Measurements from ENCODE around the gene DCC.
A peak's percentile ranks its signal among the peaks of the same experiment; 100 is the strongest.

DCC gene

GRCh38 chr18:53219853-53220252 lies 879.9 kb downstream of the DCC start:
- no peaks in the 10 kb centered on the region for H3K9me3 ChIP-seq (ENCODE audit: insufficient read depth, low read depth, low read length)
- H3K9ac ChIP-seq (ENCODE audit: low read depth, low read length) = no peak overlapping the region
- no peak overlapping the region for H3K27ac ChIP-seq (ENCODE audit: low read depth, low read length)
- H3K36me3 ChIP-seq (ENCODE audit: insufficient read depth, low read length) = no peaks in the 10 kb centered on the region
- no peak overlapping the region for H3K4me3 ChIP-seq (ENCODE audit: low read length)
- no peaks in the 10 kb centered on the region for H3K4me1 ChIP-seq (ENCODE audit: insufficient read depth, low read length)
- no peaks in the 10 kb centered on the region for H3K27me3 ChIP-seq (ENCODE audit: insufficient read depth, low read length)

- 93% methylated on average over 6 of the region's 6 CpGs for whole genome bisulfite sequencing
- Histone ChIP-seq H3K9me3 (ENCODE audit: insufficient read depth, low read depth, low read length) (0 out of 2 replicates have a peak, but pooled peaks cover 3% of the 10 kb centered on the region), H3K4me1 (ENCODE audit: insufficient read depth, low read length) (no peaks in the 10 kb centered on the region), H3K9ac (ENCODE audit: low read depth, low read length) (no peak overlapping the region), H3K27me3 (ENCODE audit: insufficient read depth, low read length) (no peaks in the 10 kb centered on the region), H3K27ac (ENCODE audit: low read depth, low read length) (no peak overlapping the region), H3K36me3 (ENCODE audit: insufficient read depth, low read length) (no peaks in the 10 kb centered on the region), H3K4me3 (ENCODE audit: low read length) (no peak overlapping the region)
Measured at GRCh38 chr18:53224128-53224778, 884.3 kb downstream of the DCC start.

DNA sequence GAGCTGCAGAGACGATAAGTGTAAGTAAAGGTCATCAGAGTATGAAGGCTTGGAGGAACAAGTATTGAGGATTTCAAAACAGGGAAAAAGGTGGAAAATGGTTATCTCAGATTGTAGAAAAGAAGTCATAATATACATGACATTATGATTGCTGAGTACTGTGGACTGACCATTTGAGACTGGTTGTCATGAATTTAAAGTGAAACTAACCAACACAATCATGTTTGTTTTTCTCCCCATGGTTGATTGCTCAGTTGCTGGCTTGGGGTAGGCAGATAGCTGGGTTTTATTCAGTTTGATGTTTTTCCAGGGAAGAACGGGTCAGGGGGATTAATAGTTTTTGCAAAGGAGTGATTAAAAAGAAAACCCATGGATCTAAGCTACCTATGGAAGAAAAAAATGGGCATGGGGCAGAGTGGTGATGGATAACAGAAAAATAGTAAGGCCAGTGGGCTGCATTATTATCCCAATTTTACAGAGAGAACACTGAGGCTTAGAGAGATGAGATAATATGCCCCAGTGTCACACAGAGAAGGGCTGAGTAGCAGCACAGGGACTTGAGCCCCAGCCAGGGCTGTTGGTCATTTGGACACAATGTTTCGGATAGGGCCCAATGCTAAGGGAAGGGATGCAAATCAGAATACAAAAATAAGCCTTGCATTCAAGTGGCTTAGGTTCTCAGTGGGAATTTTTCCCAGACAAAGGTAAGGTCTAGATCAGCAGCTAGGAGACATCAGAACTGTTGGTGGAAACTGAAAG lies 885.7 kb downstream of the DCC start:
- no peaks in the 10 kb centered on the region for H3K4me1 ChIP-seq (ENCODE audit: insufficient read depth, low read length)
- WGBS = 88% methylated on average over 3 of the region's 3 CpGs
- no peaks in the 10 kb centered on the region for H3K27me3 ChIP-seq (ENCODE audit: insufficient read depth, low read length)
- H3K4me3 ChIP-seq (ENCODE audit: low read length) = no peak overlapping the region
- 0 out of 2 replicates have a peak, but pooled peaks cover 3% of the 10 kb centered on the region for H3K9me3 ChIP-seq (ENCODE audit: insufficient read depth, low read depth, low read length)
- no peaks in the 10 kb centered on the region for H3K36me3 ChIP-seq (ENCODE audit: insufficient read depth, low read length)
- no peak overlapping the region for H3K9ac ChIP-seq (ENCODE audit: low read depth, low read length)
- H3K27ac ChIP-seq (ENCODE audit: low read depth, low read length) = no peak overlapping the region

DNA sequence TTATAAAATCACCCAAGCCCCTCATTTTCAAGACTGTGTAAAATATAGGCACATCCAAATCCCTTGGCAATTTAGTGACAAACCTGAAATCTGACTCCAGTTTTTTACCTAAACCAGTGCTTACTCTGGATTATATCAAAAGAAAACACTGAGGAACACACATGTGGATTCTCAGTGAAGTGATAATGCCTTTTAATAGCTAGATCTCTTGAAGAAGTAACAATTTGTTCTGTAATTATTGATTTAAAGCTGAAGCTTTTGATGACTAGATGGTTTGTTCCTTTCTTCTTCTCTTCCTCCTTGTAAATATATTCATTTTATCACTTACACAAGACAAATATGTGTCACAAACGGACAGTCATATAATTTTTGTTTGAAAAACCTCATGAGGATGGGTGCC lies 894.6 kb downstream of the DCC start:
- no peak overlapping the region for H3K9ac ChIP-seq (ENCODE audit: low read depth, low read length)
- no peaks in the 10 kb centered on the region for H3K4me1 ChIP-seq (ENCODE audit: insufficient read depth, low read length)
- no peaks in the 10 kb centered on the region for H3K36me3 ChIP-seq (ENCODE audit: insufficient read depth, low read length)
- H3K27me3 ChIP-seq (ENCODE audit: insufficient read depth, low read length) = no peaks in the 10 kb centered on the region
- no peaks in the 10 kb centered on the region for H3K9me3 ChIP-seq (ENCODE audit: insufficient read depth, low read depth, low read length)
- no CpG with 5 or more reads among the region's 1 CpG for WGBS
- no peak overlapping the region for H3K4me3 ChIP-seq (ENCODE audit: low read length)
- no peak overlapping the region for H3K27ac ChIP-seq (ENCODE audit: low read depth, low read length)

- H3K9ac ChIP-seq (ENCODE audit: low read depth, low read length) = no peak overlapping the region
- 87% methylated on average over 3 of the region's 3 CpGs for WGBS
- H3K27ac ChIP-seq (ENCODE audit: low read depth, low read length) = no peak overlapping the region
- no peak overlapping the region for H3K4me3 ChIP-seq (ENCODE audit: low read length)
- H3K36me3 ChIP-seq (ENCODE audit: insufficient read depth, low read length) = no peaks in the 10 kb centered on the region
- H3K4me1 ChIP-seq (ENCODE audit: insufficient read depth, low read length) = no peaks in the 10 kb centered on the region
- no peaks in the 10 kb centered on the region for H3K27me3 ChIP-seq (ENCODE audit: insufficient read depth, low read length)
- peaks cover 5% of the 10 kb centered on the region; the same call in 1 of the 2 replicates for H3K9me3 ChIP-seq (ENCODE audit: insufficient read depth, low read depth, low read length)
Measured at GRCh38 chr18:53241161-53241560, 901.2 kb downstream of the DCC start.

- H3K9me3 ChIP-seq (ENCODE audit: insufficient read depth, low read depth, low read length) = no peaks in the 10 kb centered on the region
Measured at GRCh38 chr18:53253789-53254188, 913.8 kb downstream of the DCC start.

GRCh38 chr18:53254265-53254664 lies 914.3 kb downstream of the DCC start:
- H3K9ac ChIP-seq (ENCODE audit: low read depth, low read length) = no peak overlapping the region
- peak overlapping the region; percentile 45; the same call in 1 of the 2 replicates for H3K27ac ChIP-seq (ENCODE audit: low read depth, low read length)
- WGBS = 86% methylated on average over 1 of the region's 1 CpG
- H3K4me3 ChIP-seq (ENCODE audit: low read length) = no peak overlapping the region
- H3K27me3 ChIP-seq (ENCODE audit: insufficient read depth, low read length) = no peaks in the 10 kb centered on the region
- H3K36me3 ChIP-seq (ENCODE audit: insufficient read depth, low read length) = no peaks in the 10 kb centered on the region
- peaks cover 13% of the 10 kb centered on the region; the same call in 1 of the 2 replicates for H3K4me1 ChIP-seq (ENCODE audit: insufficient read depth, low read length)
- no peaks in the 10 kb centered on the region for H3K9me3 ChIP-seq (ENCODE audit: insufficient read depth, low read depth, low read length)

More at GRCh38 chr18:53253789-53254188, 913.8 kb downstream of the DCC start:
- H3K27ac ChIP-seq (ENCODE audit: low read depth, low read length) = peak overlapping the region; percentile 45; the same call in 1 of the 2 replicates
- no peak overlapping the region for H3K4me3 ChIP-seq (ENCODE audit: low read length)
- H3K4me1 ChIP-seq (ENCODE audit: insufficient read depth, low read length) = peaks cover 13% of the 10 kb centered on the region; the same call in 1 of the 2 replicates
- WGBS = 94% methylated on average over 1 of the region's 1 CpG
- no peaks in the 10 kb centered on the region for H3K27me3 ChIP-seq (ENCODE audit: insufficient read depth, low read length)
- no peak overlapping the region for H3K9ac ChIP-seq (ENCODE audit: low read depth, low read length)
- H3K36me3 ChIP-seq (ENCODE audit: insufficient read depth, low read length) = no peaks in the 10 kb centered on the region

DNA sequence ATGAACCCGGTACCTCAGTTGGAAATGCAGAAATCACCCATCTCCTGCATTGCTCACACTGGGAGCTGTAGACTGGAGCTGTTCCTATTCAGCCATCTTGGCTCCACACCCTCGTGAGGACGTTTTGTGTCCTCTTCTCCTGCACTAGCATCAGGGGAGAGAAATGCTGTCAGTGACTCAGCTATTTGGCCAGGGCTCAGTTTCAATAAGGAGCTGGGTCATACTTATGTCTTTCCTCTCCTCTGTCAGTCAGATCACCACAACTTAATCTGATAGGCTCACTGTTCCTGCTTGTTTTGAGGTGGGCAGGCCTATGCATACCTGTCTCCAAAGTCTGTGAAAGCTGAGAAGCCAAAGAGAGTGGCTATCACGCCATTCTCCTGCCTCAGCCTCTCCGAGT lies 921.2 kb downstream of the DCC start:
- no peaks in the 10 kb centered on the region for H3K36me3 ChIP-seq (ENCODE audit: insufficient read depth, low read length)
- no peak overlapping the region for H3K27ac ChIP-seq (ENCODE audit: low read depth, low read length)
- no peak overlapping the region for H3K9ac ChIP-seq (ENCODE audit: low read depth, low read length)
- 97% methylated on average over 5 of the region's 5 CpGs for WGBS
- H3K4me3 ChIP-seq (ENCODE audit: low read length) = no peak overlapping the region
- no peaks in the 10 kb centered on the region for H3K27me3 ChIP-seq (ENCODE audit: insufficient read depth, low read length)
- H3K4me1 ChIP-seq (ENCODE audit: insufficient read depth, low read length) = no peaks in the 10 kb centered on the region
- no peaks in the 10 kb centered on the region for H3K9me3 ChIP-seq (ENCODE audit: insufficient read depth, low read depth, low read length)

- no peaks in the 10 kb centered on the region for H3K4me1 ChIP-seq (ENCODE audit: insufficient read depth, low read length)
- H3K27ac ChIP-seq (ENCODE audit: low read depth, low read length) = no peak overlapping the region
- H3K4me3 ChIP-seq (ENCODE audit: low read length) = no peak overlapping the region
- H3K36me3 ChIP-seq (ENCODE audit: insufficient read depth, low read length) = no peaks in the 10 kb centered on the region
- H3K9ac ChIP-seq (ENCODE audit: low read depth, low read length) = no peak overlapping the region
- H3K27me3 ChIP-seq (ENCODE audit: insufficient read depth, low read length) = no peaks in the 10 kb centered on the region
- no peaks in the 10 kb centered on the region for H3K9me3 ChIP-seq (ENCODE audit: insufficient read depth, low read depth, low read length)
- WGBS = no CpG with 5 or more reads among the region's 1 CpG
Measured at GRCh38 chr18:53266850-53267249, 926.9 kb downstream of the DCC start.

DNA sequence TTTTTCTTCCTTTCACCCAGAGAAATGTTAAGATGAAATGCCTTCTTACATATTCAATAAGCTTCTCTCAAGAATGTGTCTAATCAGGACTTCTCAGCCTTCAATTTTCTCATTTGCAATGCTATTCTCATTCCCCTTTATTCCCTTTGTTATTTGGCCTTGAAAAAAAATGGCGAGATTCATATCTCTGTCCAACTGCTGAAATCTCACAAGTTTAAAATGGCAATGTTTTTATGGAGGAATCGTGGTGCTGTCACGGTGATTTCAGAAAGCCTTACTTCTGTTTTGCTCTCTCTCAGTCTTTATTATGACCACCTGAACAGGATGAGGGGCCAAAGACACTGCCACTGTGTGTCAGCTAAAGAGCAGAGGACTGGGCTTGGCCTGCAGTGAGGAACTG lies 928.5 kb downstream of the DCC start:
- Histone ChIP-seq H3K9ac (ENCODE audit: low read depth, low read length) (no peak overlapping the region), H3K27me3 (ENCODE audit: insufficient read depth, low read length) (no peaks in the 10 kb centered on the region), H3K9me3 (ENCODE audit: insufficient read depth, low read depth, low read length) (no peaks in the 10 kb centered on the region), H3K27ac (ENCODE audit: low read depth, low read length) (no peak overlapping the region), H3K36me3 (ENCODE audit: insufficient read depth, low read length) (no peaks in the 10 kb centered on the region), H3K4me3 (ENCODE audit: low read length) (no peak overlapping the region), H3K4me1 (ENCODE audit: insufficient read depth, low read length) (no peaks in the 10 kb centered on the region)
- WGBS = 95% methylated on average over 3 of the region's 3 CpGs

- H3K4me3 ChIP-seq (ENCODE audit: low read length) = no peak overlapping the region
- H3K9ac ChIP-seq (ENCODE audit: low read depth, low read length) = no peak overlapping the region
- 86% methylated on average over 2 of the region's 2 CpGs for WGBS
- no peaks in the 10 kb centered on the region for H3K27me3 ChIP-seq (ENCODE audit: insufficient read depth, low read length)
- H3K9me3 ChIP-seq (ENCODE audit: insufficient read depth, low read depth, low read length) = no peaks in the 10 kb centered on the region
- no peaks in the 10 kb centered on the region for H3K36me3 ChIP-seq (ENCODE audit: insufficient read depth, low read length)
- H3K27ac ChIP-seq (ENCODE audit: low read depth, low read length) = no peak overlapping the region
- no peaks in the 10 kb centered on the region for H3K4me1 ChIP-seq (ENCODE audit: insufficient read depth, low read length)
Measured at GRCh38 chr18:53281406-53281805, 941.4 kb downstream of the DCC start.

All from HUES64 (cell line).